HFFc6 (cell line): ENCODE measurements around the gene NTN1. TPM values are rescaled to one million over a fixed set of nuclear protein-coding genes. Genes with fewer than 3 reads are reported as not detected.

ENCODE experiments used
- DNase-seq: peaks from one replicate; pipeline ENCODE4 v3.0.0-alpha.2; 2018
- H3K27ac Mint-ChIP-seq: 2 replicates; pipeline ENCODE4 v1.8.0; 2020; ENCODE audit warnings: mild to moderate bottlenecking, mixed read lengths
- H3K27me3 Mint-ChIP-seq: 2 replicates; pipeline ENCODE4 v1.8.0; 2021; ENCODE audit warnings: mild to moderate bottlenecking, moderate library complexity, mixed read lengths; ENCODE audit not compliant: insufficient read depth
- H3K36me3 Mint-ChIP-seq: 2 replicates; pipeline ENCODE4 v1.8.0; 2021; ENCODE audit warnings: low read depth, mixed read lengths
- H3K4me1 Mint-ChIP-seq: 2 replicates; pipeline ENCODE4 v1.8.0; 2020; ENCODE audit warnings: low read depth, mixed read lengths
- H3K4me3 Mint-ChIP-seq: 2 replicates; pipeline ENCODE4 v1.8.0; 2020; ENCODE audit warnings: mild to moderate bottlenecking, moderate library complexity, mixed read lengths
- H3K9me3 Mint-ChIP-seq: 2 replicates; pipeline ENCODE4 v1.8.0; 2020; ENCODE audit warnings: mild to moderate bottlenecking, mixed read lengths
- CTCF ChIP-seq: fragments of 200-600 bp; sonication (generic); IDR thresholded peaks from 2 replicates; pipeline ENCODE4 v1.5.0; 2021; ENCODE audit warnings: antibody characterized with exemption, mild to moderate bottlenecking
- total RNA-seq, 6 experiments: library from RNA; stranded (reverse); fragmentation: NEBNext Ultra II Directional; extraction: Animal tissue kit (Norgen Biotek cat#: 25700); gene quantifications; 2 replicates in 1 of 6; 3 replicates in 5 of 6; pipeline ENCODE4 v1.2.3, GENCODE V29; 2021

NTN1 gene
- total RNA-seq, 6 experiments from 2014 or later: not detected

- Mint-ChIP-seq H3K27me3 (no peaks in the 10 kb centered on the region), H3K36me3 (peaks cover 11% of the 10 kb centered on the region; the same call in 1 of the 2 replicates), H3K9me3 (peaks cover 71% of the 10 kb centered on the region), H3K4me1 (no peaks in the 10 kb centered on the region), H3K27ac (no peak overlapping the region), H3K4me3 (no peak overlapping the region)
- no peak for DNase-seq
- TF ChIP-seq CTCF: no peak
Measured at GRCh38 chr17:9166788-9167187, 145.5 kb downstream of the NTN1 start.

GRCh38 chr17:9167379-9167778 lies 146.1 kb downstream of the NTN1 start:
- peaks cover 65% of the 10 kb centered on the region for H3K9me3 Mint-ChIP-seq
- no peak for DNase-seq
- H3K27ac Mint-ChIP-seq: no peak overlapping the region
- TF ChIP-seq CTCF: no peak
- H3K36me3 Mint-ChIP-seq: peaks cover 11% of the 10 kb centered on the region; the same call in 1 of the 2 replicates
- no peaks in the 10 kb centered on the region for H3K4me1 Mint-ChIP-seq
- H3K4me3 Mint-ChIP-seq: no peak overlapping the region
- H3K27me3 Mint-ChIP-seq: no peaks in the 10 kb centered on the region

- H3K27me3 Mint-ChIP-seq: no peaks in the 10 kb centered on the region
- no peak for TF ChIP-seq CTCF
- H3K36me3 Mint-ChIP-seq: peaks cover 7% of the 10 kb centered on the region; the same call in 1 of the 2 replicates
- H3K27ac Mint-ChIP-seq: no peak overlapping the region
- H3K9me3 Mint-ChIP-seq: peaks cover 58% of the 10 kb centered on the region
- no peaks in the 10 kb centered on the region for H3K4me1 Mint-ChIP-seq
- no peak for DNase-seq
- no peak overlapping the region for H3K4me3 Mint-ChIP-seq
Measured at GRCh38 chr17:9169116-9169515, 147.8 kb downstream of the NTN1 start.

GRCh38 chr17:9170336-9170735 lies 149.0 kb downstream of the NTN1 start:
- peaks cover 7% of the 10 kb centered on the region; the same call in 1 of the 2 replicates for H3K36me3 Mint-ChIP-seq
- no peaks in the 10 kb centered on the region for H3K27me3 Mint-ChIP-seq
- peaks cover 58% of the 10 kb centered on the region for H3K9me3 Mint-ChIP-seq
- H3K27ac Mint-ChIP-seq: no peak overlapping the region
- no peak for TF ChIP-seq CTCF
- no peak overlapping the region for H3K4me3 Mint-ChIP-seq
- no peak for DNase-seq
- no peaks in the 10 kb centered on the region for H3K4me1 Mint-ChIP-seq

- H3K4me1 Mint-ChIP-seq: no peaks in the 10 kb centered on the region
- no peaks in the 10 kb centered on the region for H3K27me3 Mint-ChIP-seq
- H3K27ac Mint-ChIP-seq: no peak overlapping the region
- peaks cover 7% of the 10 kb centered on the region; the same call in 1 of the 2 replicates for H3K36me3 Mint-ChIP-seq
- no peak overlapping the region for H3K4me3 Mint-ChIP-seq
- TF ChIP-seq CTCF: no peak
- DNase-seq: no peak
- H3K9me3 Mint-ChIP-seq: peaks cover 56% of the 10 kb centered on the region
Measured at GRCh38 chr17:9170853-9171252, 149.5 kb downstream of the NTN1 start.
